ENCODE results near the gene MEF2C.

The MEF2C gene

GRCh38 chr5:88887342-88887741 lies 4.4 kb upstream of the MEF2C start:
- H3K4me3 ChIP-seq (ENCODE audit: low read depth, low read length): no peak overlapping the region
- TF ChIP-seq, protein P1, sequence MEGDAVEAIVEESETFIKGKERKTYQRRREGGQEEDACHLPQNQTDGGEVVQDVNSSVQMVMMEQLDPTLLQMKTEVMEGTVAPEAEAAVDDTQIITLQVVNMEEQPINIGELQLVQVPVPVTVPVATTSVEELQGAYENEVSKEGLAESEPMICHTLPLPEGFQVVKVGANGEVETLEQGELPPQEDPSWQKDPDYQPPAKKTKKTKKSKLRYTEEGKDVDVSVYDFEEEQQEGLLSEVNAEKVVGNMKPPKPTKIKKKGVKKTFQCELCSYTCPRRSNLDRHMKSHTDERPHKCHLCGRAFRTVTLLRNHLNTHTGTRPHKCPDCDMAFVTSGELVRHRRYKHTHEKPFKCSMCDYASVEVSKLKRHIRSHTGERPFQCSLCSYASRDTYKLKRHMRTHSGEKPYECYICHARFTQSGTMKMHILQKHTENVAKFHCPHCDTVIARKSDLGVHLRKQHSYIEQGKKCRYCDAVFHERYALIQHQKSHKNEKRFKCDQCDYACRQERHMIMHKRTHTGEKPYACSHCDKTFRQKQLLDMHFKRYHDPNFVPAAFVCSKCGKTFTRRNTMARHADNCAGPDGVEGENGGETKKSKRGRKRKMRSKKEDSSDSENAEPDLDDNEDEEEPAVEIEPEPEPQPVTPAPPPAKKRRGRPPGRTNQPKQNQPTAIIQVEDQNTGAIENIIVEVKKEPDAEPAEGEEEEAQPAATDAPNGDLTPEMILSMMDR (conservative IDR thresholded peaks at IDR 0.05; ENCODE audit: low read depth, low read length): no peak
- DNase-seq (ENCODE audit: low read depth): no peak

- H3K4me3 ChIP-seq (ENCODE audit: low read depth, low read length): no peak overlapping the region
- TF ChIP-seq, protein P1 (conservative IDR thresholded peaks at IDR 0.05; ENCODE audit: low read depth, low read length): no peak
- no peak for DNase-seq (ENCODE audit: low read depth)
Measured at GRCh38 chr5:88886746-88887341, 3.9 kb upstream of the MEF2C start.

DNA sequence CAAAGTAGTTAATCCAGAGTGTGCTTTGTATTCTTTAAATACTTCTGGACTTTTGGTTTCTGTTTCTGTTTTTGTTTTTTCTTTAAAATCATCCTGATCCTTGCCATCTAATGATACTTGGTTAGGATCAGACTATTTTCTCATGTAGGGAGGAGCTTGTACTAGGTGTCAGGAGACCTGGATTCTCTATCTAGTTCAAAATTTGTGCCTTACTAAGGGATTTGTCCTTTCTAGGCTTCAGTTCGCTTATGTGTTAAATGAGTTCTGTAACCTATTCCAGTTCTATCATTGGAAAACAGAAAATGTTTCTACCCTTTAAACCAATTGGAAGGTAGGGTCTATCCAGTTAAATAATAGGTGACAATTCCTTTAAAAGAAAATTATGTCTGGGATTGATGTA lies 3.3 kb upstream of the MEF2C start:
- no peak overlapping the region for H3K4me3 ChIP-seq (ENCODE audit: low read depth, low read length)
- no peak for DNase-seq (ENCODE audit: low read depth)
- TF ChIP-seq, protein P1 (conservative IDR thresholded peaks at IDR 0.05; ENCODE audit: low read depth, low read length): no peak

DNA sequence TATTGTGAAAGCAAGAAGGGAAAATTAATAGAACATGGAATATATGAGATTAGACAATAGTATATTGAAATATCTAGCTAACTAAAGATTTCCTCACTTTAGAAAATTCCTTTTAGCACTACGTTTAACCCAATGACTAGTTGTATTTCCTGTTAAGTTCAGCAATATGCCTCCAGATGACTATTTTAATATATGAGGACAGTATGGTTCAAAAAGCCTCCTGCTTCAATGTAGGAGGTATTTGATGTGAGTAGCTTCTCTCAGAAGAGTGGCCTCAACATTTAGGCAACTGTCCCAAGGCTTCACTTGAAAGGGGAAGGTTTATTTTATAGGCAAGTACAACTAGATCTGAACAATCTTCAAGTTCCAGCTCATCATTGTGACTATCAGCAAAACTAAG lies 2.0 kb upstream of the MEF2C start:
- DNase-seq (ENCODE audit: low read depth): no peak
- TF ChIP-seq, protein P1 (conservative IDR thresholded peaks at IDR 0.05; ENCODE audit: low read depth, low read length): no peak
- H3K4me3 ChIP-seq (ENCODE audit: low read depth, low read length): no peak overlapping the region

GRCh38 chr5:88884608-88884877 lies 1.6 kb upstream of the MEF2C start:
- TF ChIP-seq, protein P1 (conservative IDR thresholded peaks at IDR 0.05; ENCODE audit: low read depth, low read length): no peak
- DNase-seq (ENCODE audit: low read depth): peak; percentile 24
- peak overlapping the region; percentile 73 for H3K4me3 ChIP-seq (ENCODE audit: low read depth, low read length)

GRCh38 chr5:88883836-88884607 lies 1.0 kb upstream of the MEF2C start:
- TF ChIP-seq, protein P1 (conservative IDR thresholded peaks at IDR 0.05; ENCODE audit: low read depth, low read length): peak; percentile 17
- DNase-seq (ENCODE audit: low read depth): peak; percentile 69
- peak overlapping the region; percentile 73 for H3K4me3 ChIP-seq (ENCODE audit: low read depth, low read length)
